GM12874 (cell line): ENCODE results near the gene LPAR6.

ENCODE experiments used
- TF ChIP-seq, protein P1 (sequence below): IDR thresholded peaks from 2 replicates; pipeline ENCODE4 v1.5.1; 2011; ENCODE audit warnings: low read depth, mild to moderate bottlenecking, control low read depth, low read length, moderate library complexity; ENCODE audit not compliant: insufficient read depth

The LPAR6 gene

DNA sequence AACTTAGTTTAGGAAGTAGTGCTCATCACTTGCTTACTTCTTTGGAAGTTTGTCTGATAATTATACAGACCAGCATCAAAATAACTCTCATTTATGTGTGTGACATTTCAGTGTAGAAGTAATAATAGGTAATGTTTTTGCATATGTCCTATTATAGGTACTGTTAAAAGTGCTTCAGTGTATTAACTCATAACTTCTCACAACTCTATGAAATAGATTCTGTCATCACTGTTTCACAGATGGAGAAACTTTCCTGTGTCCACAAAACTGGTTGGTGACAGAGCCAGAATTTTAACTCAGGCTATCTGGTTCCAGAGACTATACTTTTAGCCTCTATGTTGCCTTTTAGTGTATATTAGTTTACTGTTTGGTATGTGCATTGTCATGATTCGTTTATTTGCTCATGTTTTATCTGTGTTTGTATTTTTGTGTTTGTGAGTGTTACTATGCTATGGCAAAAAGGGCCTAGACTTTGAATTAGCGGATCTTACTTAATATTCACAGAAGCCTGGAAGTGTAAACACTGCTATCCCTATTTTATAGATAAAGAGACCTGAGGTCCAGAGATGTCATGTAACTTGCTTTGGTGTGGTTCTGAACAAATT, 12.7 kb downstream of the LPAR6 start:
- TF ChIP-seq, protein P1, sequence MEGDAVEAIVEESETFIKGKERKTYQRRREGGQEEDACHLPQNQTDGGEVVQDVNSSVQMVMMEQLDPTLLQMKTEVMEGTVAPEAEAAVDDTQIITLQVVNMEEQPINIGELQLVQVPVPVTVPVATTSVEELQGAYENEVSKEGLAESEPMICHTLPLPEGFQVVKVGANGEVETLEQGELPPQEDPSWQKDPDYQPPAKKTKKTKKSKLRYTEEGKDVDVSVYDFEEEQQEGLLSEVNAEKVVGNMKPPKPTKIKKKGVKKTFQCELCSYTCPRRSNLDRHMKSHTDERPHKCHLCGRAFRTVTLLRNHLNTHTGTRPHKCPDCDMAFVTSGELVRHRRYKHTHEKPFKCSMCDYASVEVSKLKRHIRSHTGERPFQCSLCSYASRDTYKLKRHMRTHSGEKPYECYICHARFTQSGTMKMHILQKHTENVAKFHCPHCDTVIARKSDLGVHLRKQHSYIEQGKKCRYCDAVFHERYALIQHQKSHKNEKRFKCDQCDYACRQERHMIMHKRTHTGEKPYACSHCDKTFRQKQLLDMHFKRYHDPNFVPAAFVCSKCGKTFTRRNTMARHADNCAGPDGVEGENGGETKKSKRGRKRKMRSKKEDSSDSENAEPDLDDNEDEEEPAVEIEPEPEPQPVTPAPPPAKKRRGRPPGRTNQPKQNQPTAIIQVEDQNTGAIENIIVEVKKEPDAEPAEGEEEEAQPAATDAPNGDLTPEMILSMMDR, result no peak

DNA sequence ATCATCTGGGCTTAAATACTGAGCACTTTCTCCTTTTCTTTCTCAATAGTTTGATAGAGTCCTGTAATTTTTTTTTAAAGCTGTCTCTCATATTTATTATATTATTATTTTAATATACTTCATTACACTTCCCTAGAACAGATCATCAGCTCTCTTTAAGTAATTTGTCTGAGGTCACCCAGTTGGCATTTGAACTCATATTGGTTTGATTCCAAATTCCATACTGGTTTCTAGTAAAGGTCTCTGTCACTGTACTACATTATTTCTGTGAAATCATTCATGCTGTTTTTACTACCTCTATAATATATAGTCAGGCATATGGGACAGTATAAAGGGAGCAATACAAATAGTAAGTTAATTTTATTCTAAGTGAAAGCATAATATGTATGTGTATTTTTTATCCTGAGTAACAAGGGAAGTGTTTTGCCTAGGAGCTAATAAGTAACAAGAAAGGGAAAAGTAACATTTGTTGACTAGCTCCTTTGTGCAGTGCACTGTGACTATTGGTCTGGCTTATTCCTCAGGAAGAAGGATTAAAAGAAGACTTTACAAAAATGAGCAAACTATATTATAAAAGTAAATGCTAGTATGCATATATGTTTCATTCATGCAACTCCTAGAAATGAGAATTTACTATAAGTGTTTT, 14.3 kb downstream of the LPAR6 start:
- TF ChIP-seq, protein P1, result no peak

DNA sequence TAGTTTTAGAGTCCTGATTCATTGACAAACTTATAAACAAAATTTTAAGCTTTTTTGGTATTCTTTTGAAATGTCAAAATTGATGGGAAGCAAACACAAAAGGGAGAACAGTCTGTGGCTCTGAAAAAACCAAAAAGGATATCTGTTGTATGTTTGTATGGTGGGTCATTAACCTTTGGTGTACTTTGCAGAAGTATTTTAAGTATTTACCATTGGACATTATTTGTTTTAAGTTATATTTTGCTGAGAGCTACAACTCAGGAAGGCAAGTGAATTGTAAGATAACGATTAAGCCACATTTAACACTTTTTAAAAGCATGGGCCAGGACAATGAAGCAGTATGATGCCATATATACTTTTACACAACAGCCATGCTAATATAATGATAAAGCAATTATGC, 15.2 kb downstream of the LPAR6 start:
- TF ChIP-seq, protein P1, result no peak

DNA sequence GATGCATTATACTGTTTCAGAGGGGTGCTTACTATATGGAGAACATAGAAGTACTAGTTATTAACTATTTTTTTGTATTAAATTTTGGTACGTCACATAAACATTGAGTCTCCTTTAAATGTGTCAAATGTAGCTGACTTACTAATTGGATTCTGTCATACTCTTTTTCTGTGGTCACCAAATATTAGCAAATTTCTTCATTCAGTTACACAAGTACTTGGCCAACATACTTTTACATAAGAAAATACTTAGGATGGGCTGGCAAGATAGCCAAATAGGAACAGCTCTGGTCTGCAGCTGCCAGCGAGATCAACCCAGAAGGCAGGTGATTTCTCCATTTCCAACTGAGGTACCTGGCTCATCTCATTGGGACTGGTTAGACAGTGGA, 19.2 kb downstream of the LPAR6 start:
- TF ChIP-seq, protein P1, result no peak

DNA sequence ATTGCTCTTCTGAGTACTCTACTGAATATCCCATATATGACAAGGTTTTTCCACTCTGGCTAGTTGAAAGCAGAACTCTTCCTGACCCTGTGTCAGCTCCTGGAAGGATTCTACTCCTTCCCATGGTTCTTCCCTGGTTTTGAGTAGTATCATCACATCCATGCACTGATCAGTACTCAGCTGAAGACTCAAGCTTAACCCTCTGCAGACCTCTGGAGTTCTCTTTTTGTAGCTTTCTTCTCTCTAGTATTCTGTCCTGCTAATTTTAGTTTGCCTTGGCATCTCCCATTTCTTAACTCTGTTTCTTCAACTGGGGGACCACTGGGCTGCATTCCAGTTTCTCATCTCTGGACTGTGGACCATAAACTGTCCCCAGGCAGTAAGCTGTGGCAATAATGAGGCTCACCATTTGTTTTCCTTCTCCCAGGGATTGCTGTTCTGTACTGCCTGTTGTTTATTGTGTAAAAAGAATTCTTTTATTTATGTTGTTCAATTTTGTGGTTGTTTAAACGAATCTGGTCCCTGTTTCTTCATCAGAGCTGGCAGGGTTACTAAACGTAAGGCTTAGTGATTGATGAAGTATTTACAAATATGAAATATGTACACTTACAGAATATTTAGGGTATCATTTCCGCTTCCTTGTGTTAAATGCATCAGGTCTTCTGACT, 19.7 kb downstream of the LPAR6 start:
- TF ChIP-seq, protein P1, result no peak

DNA sequence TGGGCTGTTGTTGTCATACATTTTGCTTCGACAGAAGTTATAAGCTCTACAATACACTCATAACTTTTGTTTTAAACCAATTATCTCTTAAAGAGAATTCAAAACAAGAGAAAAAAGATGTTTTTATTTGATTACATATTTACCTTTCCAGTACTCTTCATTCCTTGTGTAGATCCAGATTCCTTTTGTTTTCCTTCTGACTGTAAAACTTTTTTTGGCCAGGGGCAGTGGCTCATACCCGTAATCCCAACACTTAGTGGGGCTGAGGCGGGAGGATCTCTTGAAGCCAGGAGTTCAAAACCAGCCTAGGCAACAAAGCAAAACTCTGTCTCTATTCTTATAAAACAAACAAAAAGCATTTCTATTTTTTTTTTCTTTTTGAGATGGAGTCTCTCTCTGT, 21.7 kb downstream of the LPAR6 start:
- TF ChIP-seq, protein P1, result no peak

DNA sequence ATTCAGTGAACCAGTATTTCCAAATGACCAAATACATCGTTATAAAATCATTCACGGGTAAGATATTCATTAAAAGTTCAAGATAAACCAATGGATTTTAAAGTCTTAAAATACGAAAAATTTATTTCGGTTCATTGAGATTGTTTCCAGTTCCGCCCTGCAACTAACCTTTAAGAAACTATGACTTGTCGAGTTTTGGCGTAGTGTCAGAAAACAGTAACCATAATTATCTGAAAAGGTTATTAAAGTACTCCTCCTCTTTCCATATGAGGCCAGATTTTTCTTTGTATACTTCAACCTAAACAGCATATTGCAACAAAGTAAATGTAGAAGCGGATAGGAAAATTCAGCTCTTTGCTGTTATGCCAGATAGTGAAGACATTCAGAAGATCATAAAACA, 26.1 kb downstream of the LPAR6 start:
- TF ChIP-seq, protein P1, result no peak
